BE2C (cell line): ENCODE measurements around the gene TUBAL3.

Source experiments
- DNase-seq: peaks from one replicate; pipeline ENCODE4 v3.0.0-alpha.2; 2020
- H3K27me3 ChIP-seq: fragments of 250-450 bp; sonication (Bioruptor Pico); 2 replicates; pipeline ENCODE4 v1.5.1; 2020; ENCODE audit warnings: mild to moderate bottlenecking
- H3K36me3 ChIP-seq: fragments of 250-450 bp; sonication (Bioruptor Pico); 2 replicates; pipeline ENCODE4 v1.5.1; 2020; ENCODE audit warnings: mild to moderate bottlenecking
- H3K4me1 ChIP-seq: fragments of 250-450 bp; sonication (Bioruptor Pico); 2 replicates; pipeline ENCODE4 v1.5.1; 2020
- H3K4me3 ChIP-seq: 2 replicates; pipeline ENCODE4 v1.5.1; 2011; ENCODE audit warnings: low read depth, low read length
- H3K9me3 ChIP-seq: fragments of 250-450 bp; sonication (Bioruptor Pico); 2 replicates; pipeline ENCODE4 v1.5.1; 2020
- CTCF ChIP-seq: IDR thresholded peaks from 2 replicates; pipeline ENCODE4 v1.5.1; 2012; ENCODE audit warnings: mild to moderate bottlenecking, low read depth, low read length

Gene TUBAL3

GRCh38 chr10:5402798-5403197 lies 1.8 kb downstream of the TUBAL3 start:
- Histone ChIP-seq H3K4me3 (no peak overlapping the region), H3K36me3 (no peaks in the 10 kb centered on the region), H3K27me3 (no peaks in the 10 kb centered on the region), H3K9me3 (no peaks in the 10 kb centered on the region), H3K4me1 (no peaks in the 10 kb centered on the region)
- DNase-seq: no peak
- no peak for TF ChIP-seq CTCF

- no peak overlapping the region for H3K4me3 ChIP-seq
- no peaks in the 10 kb centered on the region for H3K9me3 ChIP-seq
- TF ChIP-seq CTCF: no peak
- H3K36me3 ChIP-seq: no peaks in the 10 kb centered on the region
- DNase-seq: no peak
- H3K27me3 ChIP-seq: no peaks in the 10 kb centered on the region
- H3K4me1 ChIP-seq: no peaks in the 10 kb centered on the region
These were observed 4.0 kb downstream of the TUBAL3 start for GRCh38 chr10:5400468-5401240.

GRCh38 chr10:5399332-5399731 lies 5.3 kb downstream of the TUBAL3 start:
- no peak for TF ChIP-seq CTCF
- H3K27me3 ChIP-seq: no peaks in the 10 kb centered on the region

GRCh38 chr10:5396556-5397300 lies 7.9 kb downstream of the TUBAL3 start:
- no peaks in the 10 kb centered on the region for H3K4me1 ChIP-seq
- no peak for DNase-seq
- H3K36me3 ChIP-seq: no peaks in the 10 kb centered on the region
- H3K9me3 ChIP-seq: no peaks in the 10 kb centered on the region
- no peaks in the 10 kb centered on the region for H3K27me3 ChIP-seq
- H3K4me3 ChIP-seq: no peak overlapping the region
- no peak for TF ChIP-seq CTCF

More at GRCh38 chr10:5399332-5399731, 5.3 kb downstream of the TUBAL3 start:
- Histone ChIP-seq H3K4me3 (no peak overlapping the region), H3K36me3 (no peaks in the 10 kb centered on the region), H3K4me1 (no peaks in the 10 kb centered on the region), H3K9me3 (no peaks in the 10 kb centered on the region)
- no peak for DNase-seq

- TF ChIP-seq CTCF: no peak
- Histone ChIP-seq H3K27me3 (no peaks in the 10 kb centered on the region), H3K9me3 (no peaks in the 10 kb centered on the region), H3K36me3 (no peaks in the 10 kb centered on the region), H3K4me1 (no peaks in the 10 kb centered on the region), H3K4me3 (no peak overlapping the region)
- no peak for DNase-seq
These were observed 9.5 kb downstream of the TUBAL3 start for GRCh38 chr10:5395168-5395567.

- H3K4me1 ChIP-seq: no peaks in the 10 kb centered on the region
- H3K9me3 ChIP-seq: no peaks in the 10 kb centered on the region
- DNase-seq: no peak
- no peak for TF ChIP-seq CTCF
- H3K36me3 ChIP-seq: no peaks in the 10 kb centered on the region
- no peaks in the 10 kb centered on the region for H3K27me3 ChIP-seq
- no peak overlapping the region for H3K4me3 ChIP-seq
These were observed 11.1 kb downstream of the TUBAL3 start for GRCh38 chr10:5393529-5393928.
